MV-4-11 (cell line): ENCODE data around the gene PMM2.
"Not testable (repeated sequence)": the region's sequence is repeated elsewhere in the genome, so short reads cannot be mapped to it uniquely, and the experiment has no call there.

Experiments
- DNase-seq: peaks from one replicate; lab custom pipeline; 2025; lab: John Stamatoyannopoulos, UW

Gene PMM2

GRCh38 chr16:8867216-8867931 lies 69.7 kb downstream of the PMM2 start:
- DNase-seq = no peak

DNA sequence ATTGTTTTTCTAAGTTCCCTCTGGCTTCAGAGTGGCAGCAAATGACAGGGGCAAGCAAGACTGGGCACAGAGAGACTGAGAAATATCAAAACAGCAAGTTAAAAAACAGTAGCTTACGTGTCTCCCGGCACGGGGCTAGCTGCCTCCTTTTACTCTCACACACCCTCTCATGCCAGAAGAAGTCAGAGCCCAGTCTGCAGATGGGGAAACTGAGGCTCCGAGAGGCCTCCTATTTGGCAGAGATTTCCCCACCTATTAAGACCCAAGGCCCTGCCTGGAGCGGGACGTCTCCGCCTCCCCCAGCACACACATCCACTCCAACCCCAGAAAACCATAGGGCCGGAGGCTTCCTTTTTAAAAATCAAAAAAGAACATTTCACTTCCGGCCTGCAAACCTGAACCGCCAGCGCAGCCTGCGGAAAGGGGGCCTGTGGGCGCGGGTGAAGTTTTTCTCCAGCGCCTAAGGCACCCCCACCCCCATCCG lies 70.3 kb downstream of the PMM2 start:
- peak; percentile 60 for DNase-seq

GRCh38 chr16:8868416-8869211 lies 71.0 kb downstream of the PMM2 start, which contains the start of gene CARHSP1:
Gene CARHSP1, minus strand, starts transcription at chr16:8869006. Its CDS starts 9,678 bp downstream, at chr16:8859328.
- DNase-seq = peak; percentile 85

DNA sequence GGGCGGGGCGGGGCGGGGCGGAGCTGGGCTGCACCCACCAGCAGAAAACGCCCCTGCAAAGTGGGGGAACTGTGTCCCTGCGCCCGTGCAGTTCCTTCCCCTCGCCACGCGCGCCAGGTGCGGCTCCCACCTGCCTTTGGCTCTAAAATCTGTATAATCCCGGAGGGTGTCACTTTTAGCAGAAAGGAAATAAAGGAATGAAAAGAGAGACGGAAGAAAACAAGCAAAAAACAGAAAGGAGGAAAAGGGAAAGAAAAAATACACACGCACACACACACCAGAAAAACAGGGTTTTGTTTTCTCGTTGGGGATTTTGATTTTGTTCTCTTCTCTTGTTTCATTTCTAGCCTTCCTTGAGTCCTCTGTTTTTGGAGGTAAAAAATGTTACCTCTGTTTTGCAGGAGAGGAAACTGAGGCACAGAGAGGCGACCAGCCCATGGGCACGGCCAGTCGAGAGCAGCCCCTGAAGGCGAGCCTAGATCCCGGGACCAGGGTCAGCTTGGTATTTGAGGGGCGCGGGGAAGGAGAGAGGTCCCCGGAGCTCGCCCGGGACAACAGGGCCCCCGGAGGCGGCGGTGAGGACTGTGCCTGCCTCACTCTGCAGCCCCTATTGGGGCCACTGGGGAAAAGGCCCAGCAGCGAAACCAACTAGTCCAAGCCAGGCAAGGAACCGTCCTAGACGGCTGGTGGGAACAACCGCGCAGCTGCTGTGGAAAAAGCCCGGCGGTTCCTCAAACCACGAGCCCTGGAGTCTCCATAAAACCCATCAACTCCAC lies 71.8 kb downstream of the PMM2 start:
- no peak for DNase-seq

GRCh38 chr16:8869988-8870241 lies 72.3 kb downstream of the PMM2 start:
- DNase-seq = not testable (repeated sequence)

- no peak for DNase-seq
Observed at GRCh38 chr16:8872071-8872470, 74.4 kb downstream of the PMM2 start.

- peak; percentile 25 for DNase-seq
Observed at GRCh38 chr16:8872967-8873865, 75.6 kb downstream of the PMM2 start.

- DNase-seq = not testable (repeated sequence)
Observed at GRCh38 chr16:8873866-8874195, 76.2 kb downstream of the PMM2 start.

GRCh38 chr16:8874388-8874787 lies 76.7 kb downstream of the PMM2 start:
- no peak for DNase-seq

DNA sequence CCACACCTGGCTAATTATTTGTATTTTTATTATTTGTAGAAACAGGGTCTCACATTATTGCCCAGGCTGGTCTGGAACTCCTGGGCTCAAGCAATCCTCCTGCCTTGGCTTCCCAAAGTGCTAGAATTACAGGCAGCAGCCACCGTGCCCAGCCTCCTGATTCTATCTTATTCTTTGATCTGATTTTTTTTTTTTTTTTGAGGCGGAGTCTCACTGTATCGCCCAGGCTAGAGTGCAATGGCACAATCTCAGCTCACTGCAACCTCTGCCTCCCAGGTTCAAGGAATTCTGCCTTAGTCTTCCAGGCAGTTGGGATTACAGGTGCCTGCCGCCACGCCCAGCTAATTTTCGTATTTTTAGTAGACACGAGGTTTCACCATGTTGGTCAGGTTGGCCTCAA lies 77.7 kb downstream of the PMM2 start:
- not testable (repeated sequence) for DNase-seq

DNA sequence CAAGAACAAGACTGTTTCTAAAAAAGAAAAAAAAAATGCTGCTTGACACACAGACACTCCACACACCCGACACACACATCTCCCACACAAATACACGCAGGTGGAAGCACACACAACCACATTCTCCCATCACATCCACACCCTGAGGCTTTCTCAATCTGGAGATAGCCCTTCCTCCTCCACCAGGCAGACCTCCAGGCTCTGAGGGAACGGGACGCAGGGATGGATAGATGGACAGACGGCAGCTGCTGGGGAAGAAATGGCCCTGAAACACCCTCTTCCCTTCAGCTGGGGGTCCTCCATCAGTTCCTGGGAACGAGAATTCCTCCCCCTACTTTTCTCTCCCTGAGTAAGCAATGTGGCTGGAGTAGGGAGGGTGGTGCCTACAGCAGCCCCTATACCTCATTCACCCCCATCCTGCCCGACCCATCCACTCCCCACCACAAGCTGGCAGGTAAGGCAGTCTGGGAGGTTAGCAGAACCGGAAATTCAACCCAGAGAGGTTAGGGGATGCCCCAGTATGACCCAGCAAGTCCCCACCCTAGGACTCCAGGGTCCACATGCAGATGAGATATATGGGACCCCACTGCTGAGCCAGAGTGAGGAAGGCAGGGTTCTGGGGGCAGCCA lies 80.4 kb downstream of the PMM2 start:
- no peak for DNase-seq

DNA sequence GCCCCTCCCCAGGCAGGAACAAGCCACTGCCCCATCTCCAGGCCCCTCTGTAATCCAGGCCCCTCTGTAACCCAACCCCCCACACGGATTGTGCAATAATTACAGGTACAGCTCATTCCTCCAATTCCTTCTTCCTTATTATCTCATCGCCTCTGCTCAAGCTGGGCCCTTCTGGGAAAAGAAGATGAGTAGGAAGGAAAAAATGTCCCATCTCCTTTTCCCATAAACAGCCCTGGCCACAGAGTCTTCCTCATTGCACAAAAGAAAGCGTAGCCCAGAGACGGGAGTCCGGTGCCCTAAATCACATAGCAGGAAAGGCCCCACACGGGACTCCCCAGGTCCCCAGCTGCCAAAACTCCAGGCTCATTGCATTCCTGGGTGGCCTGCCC lies 80.9 kb downstream of the PMM2 start:
- DNase-seq = no peak

DNA sequence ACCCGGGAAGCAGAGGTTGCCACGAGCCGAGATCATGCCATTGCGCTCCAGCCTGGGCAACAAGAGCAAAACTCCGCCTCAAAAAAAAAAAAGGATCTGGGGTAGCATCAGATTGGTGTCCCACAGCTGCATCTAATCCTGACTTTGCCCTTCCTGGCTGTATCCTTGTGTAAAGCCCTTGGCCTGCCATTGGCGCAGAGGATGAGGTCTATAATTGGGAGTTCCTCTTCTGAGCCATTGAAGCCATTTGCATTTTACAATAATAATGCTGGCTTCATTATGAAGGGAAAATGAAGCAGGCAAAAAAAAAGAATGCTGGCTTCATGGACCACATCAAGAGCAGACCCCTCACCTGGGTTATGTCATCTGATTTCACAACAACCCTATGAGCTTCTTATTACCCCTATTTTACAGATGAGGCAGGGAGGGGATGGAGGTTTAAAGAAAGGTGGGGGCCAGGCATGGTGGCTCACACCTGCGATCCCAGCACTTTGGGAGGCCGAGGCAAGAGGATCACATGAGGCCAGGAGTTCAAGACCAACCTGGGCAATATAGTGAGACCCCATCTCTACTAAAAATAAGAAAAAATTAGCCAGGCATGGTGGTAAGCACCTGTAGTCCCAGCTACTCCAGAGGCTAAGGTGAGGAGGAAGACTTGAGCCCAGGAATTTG lies 83.3 kb downstream of the PMM2 start:
- DNase-seq = peak; percentile 37

- no peak for DNase-seq
Observed at GRCh38 chr16:8882041-8882617, 84.5 kb downstream of the PMM2 start, which contains the start of gene LITAFD. Gene LITAFD, plus strand, starts transcription at chr16:8882351. Its CDS starts 2,005 bp downstream, at chr16:8884356.

DNA sequence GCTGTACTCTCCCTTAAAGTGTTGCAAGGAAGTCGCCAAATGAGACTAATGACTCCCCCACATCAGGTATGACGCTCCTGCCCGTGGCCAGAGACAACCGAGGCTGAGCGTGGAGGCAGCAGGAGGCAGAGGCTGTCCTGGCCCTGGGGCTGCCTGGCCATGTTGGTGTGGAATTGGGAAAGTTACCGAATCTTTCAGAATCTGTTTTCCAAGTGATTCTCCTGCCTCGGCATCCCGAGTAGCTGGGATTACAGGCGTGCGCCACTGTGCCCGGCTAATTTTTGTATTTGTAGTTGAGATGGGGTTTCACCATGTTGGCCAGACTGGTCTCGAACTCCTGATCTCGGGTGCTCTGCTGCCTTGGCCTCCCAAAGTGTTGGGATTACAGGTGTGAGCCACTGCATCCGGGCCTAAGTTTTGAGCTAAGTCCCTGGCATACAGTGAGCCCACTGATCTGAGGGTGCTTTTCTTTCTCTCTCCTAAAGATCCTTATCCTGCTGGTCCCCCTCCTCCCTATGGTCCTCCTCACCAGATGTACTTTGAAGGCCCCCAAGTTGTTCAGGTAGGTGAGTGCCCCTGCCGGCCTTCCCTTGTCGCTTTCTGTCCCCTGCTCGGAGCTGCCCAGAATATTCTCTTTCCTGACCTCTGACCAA lies 85.2 kb downstream of the PMM2 start:
- DNase-seq = no peak

- DNase-seq = no peak
Observed at GRCh38 chr16:8885674-8886592, 88.3 kb downstream of the PMM2 start.

GRCh38 chr16:8886593-8887430 lies 89.2 kb downstream of the PMM2 start:
- no peak for DNase-seq

DNA sequence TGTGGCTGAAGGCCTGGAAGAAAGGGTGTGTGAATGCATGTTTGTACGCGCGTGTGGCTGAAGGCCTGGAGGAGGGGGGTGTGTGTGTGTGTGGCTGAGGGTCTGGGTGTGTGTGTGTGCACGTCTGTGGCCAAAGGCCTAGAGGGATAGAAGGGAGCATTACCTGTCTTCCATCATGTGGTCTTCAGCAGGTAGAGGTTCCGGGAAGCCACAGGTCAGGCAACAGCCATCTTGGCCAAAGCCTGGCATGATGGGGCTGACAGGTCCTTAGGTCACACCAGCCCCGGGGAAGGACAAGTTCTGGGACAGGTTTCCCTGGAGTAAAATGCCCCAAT lies 89.8 kb downstream of the PMM2 start:
- DNase-seq = no peak
